Dendritic cell treated with granulocyte-macrophage colony-stimulating factor and Interleukin-4, amounts not matched to agents 40 ng/mL and 50 ng/mL, for 4 days (primary cell): ENCODE data around the gene PSMB2.
"Not testable (repeated sequence)": the region's sequence is repeated elsewhere in the genome, so short reads cannot be mapped to it uniquely, and the experiment has no call there.

Source experiments
- H3K27ac Mint-ChIP-seq: one replicate; pipeline ENCODE4 v1.8.0; 2022; ENCODE audit warnings: mild to moderate bottlenecking, mixed read lengths
- H3K27me3 Mint-ChIP-seq: one replicate; pipeline ENCODE4 v1.8.0; 2022; ENCODE audit warnings: mild to moderate bottlenecking, mixed read lengths
- H3K36me3 Mint-ChIP-seq: one replicate; pipeline ENCODE4 v1.8.0; 2022; ENCODE audit warnings: low read depth, mixed read lengths
- H3K4me1 Mint-ChIP-seq: one replicate; pipeline ENCODE4 v1.8.0; 2022; ENCODE audit warnings: low read depth, mixed read lengths
- H3K4me3 Mint-ChIP-seq: one replicate; pipeline ENCODE4 v1.8.0; 2022; ENCODE audit warnings: mild to moderate bottlenecking, moderate library complexity, mixed read lengths
- H3K9me3 Mint-ChIP-seq: one replicate; pipeline ENCODE4 v1.8.0; 2022; ENCODE audit warnings: mixed read lengths
- intact Hi-C: fragments of 100-400 bp; cut with micrococcal nuclease; formaldehyde crosslinking; loops from one replicate; pipeline ENCODE4 v1.15.0; 2022

PSMB2 gene

GRCh38 chr1:35641233-35641866 is at the start of gene PSMB2:
Gene PSMB2, minus strand, starts transcription at chr1:35641526. Its CDS starts 94 bp downstream, at chr1:35641432.
- Mint-ChIP-seq H3K9me3 (no peaks in the 10 kb centered on the region), H3K27ac (peak within 1 kb of the TSS; percentile 95), H3K4me3 (peak within 1 kb of the TSS; percentile 90), H3K4me1 (peaks cover 23% of the 10 kb centered on the region), H3K27me3 (peaks cover 12% of the 10 kb centered on the region), H3K36me3 (peaks cover 15% of the 10 kb centered on the region)
- intact Hi-C loops, result loop anchor here (1.0 kb wide), 1 partner anchor 77 kb away; the partner anchor contains the start of gene C1orf216

- no peaks in the 10 kb centered on the region for H3K4me1 Mint-ChIP-seq
- intact Hi-C loops, result no loop called here
- no peak overlapping the region for H3K27ac Mint-ChIP-seq
- H3K27me3 Mint-ChIP-seq, result peaks cover 33% of the 10 kb centered on the region
- H3K4me3 Mint-ChIP-seq, result no peak overlapping the region
- no peaks in the 10 kb centered on the region for H3K9me3 Mint-ChIP-seq
- no peaks in the 10 kb centered on the region for H3K36me3 Mint-ChIP-seq
Observed at GRCh38 chr1:35691080-35691479, 49.8 kb upstream of the PSMB2 start.

DNA sequence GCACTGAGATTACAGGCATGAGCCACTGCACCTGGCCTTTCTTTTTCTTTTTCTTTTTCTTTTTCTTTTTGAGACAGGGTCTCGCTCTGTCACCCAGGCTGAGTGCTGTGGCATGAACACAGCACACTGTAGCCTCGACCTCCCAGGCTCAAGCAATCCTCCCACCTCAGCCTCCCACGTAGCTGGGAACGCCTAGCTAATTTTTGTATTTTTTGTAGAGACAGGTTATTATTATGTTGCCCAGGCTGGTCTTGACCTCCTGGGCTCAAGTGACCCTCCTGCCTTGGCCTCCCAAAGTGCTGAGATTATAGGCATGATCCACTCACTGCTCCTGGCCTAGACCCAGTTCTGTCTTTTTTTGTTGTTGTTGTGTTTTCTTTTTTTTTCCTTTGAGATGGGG is 48.8 kb upstream of the PSMB2 start:
- H3K27me3 Mint-ChIP-seq, result peaks cover 30% of the 10 kb centered on the region
- H3K4me1 Mint-ChIP-seq, intact Hi-C loops, H3K36me3 Mint-ChIP-seq, H3K27ac Mint-ChIP-seq, H3K9me3 Mint-ChIP-seq, H3K4me3 Mint-ChIP-seq: not testable (repeated sequence)

- intact Hi-C loops, result no loop called here
- Mint-ChIP-seq H3K27me3 (peaks cover 27% of the 10 kb centered on the region), H3K36me3 (no peaks in the 10 kb centered on the region), H3K4me3 (no peak overlapping the region), H3K27ac (no peak overlapping the region), H3K9me3 (no peaks in the 10 kb centered on the region), H3K4me1 (peaks cover 9% of the 10 kb centered on the region)
Observed at GRCh38 chr1:35688161-35688560, 46.8 kb upstream of the PSMB2 start.

GRCh38 chr1:35683012-35683411 is 41.7 kb upstream of the PSMB2 start:
- no peaks in the 10 kb centered on the region for H3K36me3 Mint-ChIP-seq
- H3K27ac Mint-ChIP-seq, result no peak overlapping the region
- H3K9me3 Mint-ChIP-seq, result no peaks in the 10 kb centered on the region
- intact Hi-C loops, result no loop called here
- H3K4me3 Mint-ChIP-seq, result peak overlapping the region; percentile 1
- H3K27me3 Mint-ChIP-seq, result peaks cover 20% of the 10 kb centered on the region
- peaks cover 14% of the 10 kb centered on the region for H3K4me1 Mint-ChIP-seq

DNA sequence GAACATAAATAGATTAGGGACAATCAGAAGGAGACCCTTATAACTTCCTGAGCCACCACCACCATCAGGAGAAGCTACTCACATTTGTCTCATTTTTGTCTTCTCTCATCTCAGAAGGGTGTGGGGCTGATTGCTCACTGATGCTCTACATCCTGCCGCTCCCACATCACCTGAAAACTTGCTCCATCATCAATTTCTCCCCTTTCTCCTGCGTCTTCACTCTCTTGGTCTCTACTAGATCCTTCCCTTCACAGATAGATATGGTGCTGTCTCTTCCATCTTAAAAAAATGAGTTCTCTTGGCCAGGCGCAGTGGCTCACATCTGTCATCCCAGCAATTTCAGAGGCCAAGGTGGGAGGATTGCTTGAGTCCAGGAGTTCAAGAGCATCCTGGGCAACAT is 38.9 kb upstream of the PSMB2 start:
- no peak overlapping the region for H3K27ac Mint-ChIP-seq

DNA sequence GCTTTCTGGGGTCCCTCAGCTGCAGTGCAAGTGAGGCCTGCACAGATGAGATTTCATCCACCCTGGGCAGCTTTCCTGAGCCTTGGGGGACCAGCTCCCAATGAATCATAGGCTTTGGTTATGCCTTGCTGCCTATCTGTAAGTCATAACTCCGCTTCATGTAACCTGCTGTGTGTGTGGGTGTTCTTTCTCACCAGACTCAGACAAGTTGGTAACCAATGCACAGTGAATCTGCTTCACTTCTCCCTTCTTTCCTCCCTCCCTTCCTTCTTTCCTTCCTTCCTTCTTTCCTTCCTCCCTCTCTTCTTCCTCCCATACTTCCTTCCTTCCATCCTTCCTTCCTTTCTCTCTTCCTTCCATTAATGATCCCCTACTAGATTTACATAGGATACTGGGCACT is 34.4 kb upstream of the PSMB2 start:
- no peaks in the 10 kb centered on the region for H3K36me3 Mint-ChIP-seq
- H3K27ac Mint-ChIP-seq, result peak overlapping the region; percentile 19
- intact Hi-C loops, result no loop called here
- peaks cover 18% of the 10 kb centered on the region for H3K27me3 Mint-ChIP-seq
- H3K4me3 Mint-ChIP-seq, result no peak overlapping the region
- H3K9me3 Mint-ChIP-seq, result no peaks in the 10 kb centered on the region
- H3K4me1 Mint-ChIP-seq, result peaks cover 18% of the 10 kb centered on the region

More for the DNA sequence above, 38.9 kb upstream of the PSMB2 start:
- Mint-ChIP-seq H3K27me3 (peaks cover 18% of the 10 kb centered on the region), H3K9me3 (no peaks in the 10 kb centered on the region), H3K4me3 (no peak overlapping the region), H3K4me1 (peaks cover 29% of the 10 kb centered on the region), H3K36me3 (no peaks in the 10 kb centered on the region)
- intact Hi-C loops, result no loop called here

DNA sequence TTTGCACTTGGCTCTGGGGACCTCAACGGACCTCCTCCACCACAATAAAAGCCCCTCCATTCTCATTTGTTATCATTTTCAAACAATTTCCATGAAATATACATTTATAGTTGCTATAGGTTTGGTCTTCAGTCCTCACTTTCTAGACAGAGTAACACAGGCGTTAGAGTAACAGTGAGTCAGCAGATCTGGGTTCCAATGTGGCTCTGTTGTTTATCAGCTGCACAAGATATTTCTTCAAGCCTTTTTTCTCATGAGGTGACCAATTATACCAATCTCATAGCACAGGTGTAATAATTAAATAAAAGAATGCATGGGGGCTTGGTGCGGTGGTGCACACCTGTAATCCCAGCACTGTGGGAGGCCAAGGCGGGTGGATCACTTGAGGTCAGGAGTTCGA is 32.8 kb upstream of the PSMB2 start:
- Mint-ChIP-seq H3K4me1 (peaks cover 18% of the 10 kb centered on the region), H3K27ac (no peak overlapping the region), H3K4me3 (no peak overlapping the region), H3K9me3 (no peaks in the 10 kb centered on the region), H3K27me3 (peaks cover 13% of the 10 kb centered on the region), H3K36me3 (no peaks in the 10 kb centered on the region)
- intact Hi-C loops, result no loop called here

DNA sequence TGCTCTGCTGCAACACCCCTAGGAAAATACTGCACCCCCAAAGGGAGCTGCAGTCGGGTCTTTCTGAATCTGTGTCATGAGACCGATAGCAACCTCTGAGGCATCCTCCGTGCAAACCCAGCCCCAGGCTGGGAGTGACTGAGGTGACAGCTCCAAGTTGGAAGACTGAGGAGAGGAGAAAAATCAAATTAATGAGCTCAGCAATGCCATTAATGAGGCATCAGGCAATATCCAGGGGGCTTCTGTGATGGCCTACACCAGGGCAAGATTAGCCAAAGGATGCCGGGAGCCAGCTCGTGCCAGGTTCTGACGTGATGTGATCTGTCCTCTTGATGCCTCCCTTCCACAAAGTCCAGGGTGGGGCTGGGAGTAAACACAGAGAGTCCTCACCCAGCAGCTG is 30.8 kb upstream of the PSMB2 start:
- peaks cover 17% of the 10 kb centered on the region for H3K4me1 Mint-ChIP-seq
- peaks cover 15% of the 10 kb centered on the region for H3K27me3 Mint-ChIP-seq
- H3K27ac Mint-ChIP-seq, result no peak overlapping the region
- intact Hi-C loops, result no loop called here
- no peaks in the 10 kb centered on the region for H3K9me3 Mint-ChIP-seq
- no peak overlapping the region for H3K4me3 Mint-ChIP-seq
- H3K36me3 Mint-ChIP-seq, result no peaks in the 10 kb centered on the region

DNA sequence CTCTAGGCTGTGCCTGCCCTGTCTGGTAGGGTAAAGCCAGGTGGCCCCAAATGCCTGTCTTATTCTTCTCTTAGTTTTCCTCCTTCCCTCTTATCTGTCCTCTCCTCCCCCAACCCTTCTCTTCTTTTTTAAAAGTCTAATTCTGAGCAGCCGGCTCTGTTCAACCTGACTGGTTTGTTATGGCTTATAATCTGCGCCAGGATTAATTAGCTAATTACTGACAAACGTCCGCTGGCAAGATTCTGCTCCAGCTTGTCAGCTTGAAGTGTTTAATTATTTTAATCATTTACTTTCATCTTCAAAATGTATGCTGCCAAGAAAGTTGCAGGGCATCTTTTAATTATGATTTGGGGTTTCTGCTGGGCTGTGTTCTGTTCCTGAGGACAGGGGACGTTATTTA is 27.2 kb upstream of the PSMB2 start:
- intact Hi-C loops, result no loop called here
- H3K4me3 Mint-ChIP-seq, result no peak overlapping the region
- H3K4me1 Mint-ChIP-seq, result no peaks in the 10 kb centered on the region
- H3K27ac Mint-ChIP-seq, result no peak overlapping the region
- peaks cover 17% of the 10 kb centered on the region for H3K27me3 Mint-ChIP-seq
- no peaks in the 10 kb centered on the region for H3K9me3 Mint-ChIP-seq
- no peaks in the 10 kb centered on the region for H3K36me3 Mint-ChIP-seq

GRCh38 chr1:35666916-35667315 is 25.6 kb upstream of the PSMB2 start:
- no peaks in the 10 kb centered on the region for H3K9me3 Mint-ChIP-seq
- no peaks in the 10 kb centered on the region for H3K4me1 Mint-ChIP-seq
- intact Hi-C loops, result no loop called here
- H3K27ac Mint-ChIP-seq, result no peak overlapping the region
- H3K4me3 Mint-ChIP-seq, result no peak overlapping the region
- no peaks in the 10 kb centered on the region for H3K36me3 Mint-ChIP-seq
- peaks cover 16% of the 10 kb centered on the region for H3K27me3 Mint-ChIP-seq

DNA sequence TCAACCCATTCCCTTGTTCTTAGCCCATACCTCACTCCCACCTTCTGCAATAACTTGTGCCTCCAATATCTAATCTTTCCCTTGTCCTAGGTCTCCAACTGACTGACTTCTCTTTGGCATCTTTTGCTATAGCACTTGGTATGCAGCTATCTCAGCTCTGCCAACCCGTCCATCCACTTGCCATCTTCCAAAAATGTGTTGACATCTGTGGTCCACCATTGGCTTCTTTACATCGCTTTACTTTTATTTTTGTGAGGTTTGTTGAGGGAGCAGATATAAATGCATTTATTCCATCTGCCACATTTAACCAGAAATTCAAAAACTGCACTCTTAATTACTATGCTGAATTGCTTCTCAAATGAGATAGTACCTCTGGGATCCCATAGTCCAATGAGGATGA is 24.9 kb upstream of the PSMB2 start:
- no peaks in the 10 kb centered on the region for H3K36me3 Mint-ChIP-seq
- H3K4me3 Mint-ChIP-seq, result no peak overlapping the region
- H3K27me3 Mint-ChIP-seq, result peaks cover 12% of the 10 kb centered on the region
- H3K9me3 Mint-ChIP-seq, result no peaks in the 10 kb centered on the region
- H3K4me1 Mint-ChIP-seq, result no peaks in the 10 kb centered on the region
- H3K27ac Mint-ChIP-seq, result no peak overlapping the region
- intact Hi-C loops, result no loop called here

DNA sequence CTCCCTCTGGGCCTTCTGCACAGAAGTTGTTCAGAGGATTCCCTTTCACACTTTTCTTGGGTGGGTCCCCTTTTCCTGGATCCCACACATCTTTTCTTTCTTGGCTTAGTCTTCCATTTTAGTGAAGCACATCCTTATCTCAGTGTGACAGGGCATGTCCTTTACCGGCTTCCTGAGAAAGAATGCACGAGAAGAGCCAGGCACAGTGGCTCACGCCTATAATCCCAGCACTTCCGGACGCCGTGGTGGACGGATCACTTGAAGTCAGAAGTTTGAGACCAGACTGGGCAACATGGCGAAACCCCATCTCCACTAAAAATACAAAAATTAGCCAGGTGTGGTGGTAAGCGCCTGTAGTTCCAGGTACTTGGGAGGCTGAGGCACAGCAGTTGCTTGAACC is 22.1 kb upstream of the PSMB2 start:
- H3K36me3 Mint-ChIP-seq, result no peaks in the 10 kb centered on the region
- no peak overlapping the region for H3K4me3 Mint-ChIP-seq
- peaks cover 13% of the 10 kb centered on the region for H3K27me3 Mint-ChIP-seq
- H3K9me3 Mint-ChIP-seq, result no peaks in the 10 kb centered on the region
- H3K4me1 Mint-ChIP-seq, result no peaks in the 10 kb centered on the region
- intact Hi-C loops, result no loop called here
- H3K27ac Mint-ChIP-seq, result no peak overlapping the region

DNA sequence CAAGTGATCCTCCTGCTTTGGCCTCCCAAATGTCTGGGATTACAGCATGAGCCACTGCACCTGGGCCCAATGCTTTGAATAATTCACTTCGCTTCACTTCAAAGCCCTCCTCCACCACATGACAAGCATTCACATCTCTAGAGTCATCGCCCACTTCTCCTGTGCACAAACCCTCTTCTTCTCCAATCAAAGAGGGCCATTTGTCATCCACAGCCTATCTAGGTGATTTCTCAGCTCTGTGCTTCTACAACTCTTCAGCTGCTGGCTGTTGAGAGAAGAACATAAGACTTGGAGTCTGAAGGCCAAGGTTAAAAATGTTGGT is 20.1 kb upstream of the PSMB2 start:
- no peaks in the 10 kb centered on the region for H3K36me3 Mint-ChIP-seq

More for the DNA sequence above, 20.1 kb upstream of the PSMB2 start:
- Mint-ChIP-seq H3K27me3 (peaks cover 6% of the 10 kb centered on the region), H3K4me3 (no peak overlapping the region), H3K27ac (no peak overlapping the region), H3K4me1 (no peaks in the 10 kb centered on the region), H3K9me3 (no peaks in the 10 kb centered on the region)
- intact Hi-C loops, result no loop called here
